ENCODE results near the gene CDK19.
A peak's percentile ranks its signal among the peaks of the same experiment; 100 is the strongest.

The CDK19 gene

DNA sequence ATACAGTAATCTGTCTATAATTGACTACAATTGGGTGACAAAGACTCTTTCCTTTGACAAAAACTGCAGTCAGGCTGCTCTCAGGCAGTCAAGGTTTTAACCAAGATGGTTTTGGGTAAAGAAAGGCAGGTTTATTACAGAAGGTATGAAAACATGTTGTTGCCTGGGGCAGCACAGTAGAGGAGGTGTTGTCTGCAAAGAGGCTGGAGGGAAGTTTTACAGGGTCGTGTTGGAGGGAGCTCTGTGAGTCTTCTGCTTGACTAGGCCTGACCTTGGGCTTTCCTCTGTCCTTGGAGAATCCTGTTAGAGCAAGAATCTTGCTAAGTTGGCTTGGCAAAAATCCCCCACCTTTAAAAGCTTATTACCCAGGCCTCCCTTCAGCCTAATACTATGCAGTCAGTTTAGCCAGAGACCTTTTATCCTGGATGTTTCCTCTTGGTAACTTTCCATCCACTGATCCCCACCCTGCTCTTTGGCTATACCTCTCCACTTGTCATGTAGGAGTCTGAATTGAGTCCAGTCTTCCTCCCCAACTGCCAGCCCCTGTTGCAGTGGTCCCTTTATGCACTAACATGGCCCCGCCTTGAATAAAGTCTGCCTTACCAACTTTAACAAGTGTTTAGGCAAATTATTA lies 195.9 kb downstream of the CDK19 start:
- TF ChIP-seq, protein P1, sequence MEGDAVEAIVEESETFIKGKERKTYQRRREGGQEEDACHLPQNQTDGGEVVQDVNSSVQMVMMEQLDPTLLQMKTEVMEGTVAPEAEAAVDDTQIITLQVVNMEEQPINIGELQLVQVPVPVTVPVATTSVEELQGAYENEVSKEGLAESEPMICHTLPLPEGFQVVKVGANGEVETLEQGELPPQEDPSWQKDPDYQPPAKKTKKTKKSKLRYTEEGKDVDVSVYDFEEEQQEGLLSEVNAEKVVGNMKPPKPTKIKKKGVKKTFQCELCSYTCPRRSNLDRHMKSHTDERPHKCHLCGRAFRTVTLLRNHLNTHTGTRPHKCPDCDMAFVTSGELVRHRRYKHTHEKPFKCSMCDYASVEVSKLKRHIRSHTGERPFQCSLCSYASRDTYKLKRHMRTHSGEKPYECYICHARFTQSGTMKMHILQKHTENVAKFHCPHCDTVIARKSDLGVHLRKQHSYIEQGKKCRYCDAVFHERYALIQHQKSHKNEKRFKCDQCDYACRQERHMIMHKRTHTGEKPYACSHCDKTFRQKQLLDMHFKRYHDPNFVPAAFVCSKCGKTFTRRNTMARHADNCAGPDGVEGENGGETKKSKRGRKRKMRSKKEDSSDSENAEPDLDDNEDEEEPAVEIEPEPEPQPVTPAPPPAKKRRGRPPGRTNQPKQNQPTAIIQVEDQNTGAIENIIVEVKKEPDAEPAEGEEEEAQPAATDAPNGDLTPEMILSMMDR (IDR thresholded peaks at IDR 0.05; ENCODE audit: borderline replicate concordance, insufficient read depth, low read depth, low read length): no peak
- no peak overlapping the region for H3K4me3 ChIP-seq (ENCODE audit: low read depth, low read length)

DNA sequence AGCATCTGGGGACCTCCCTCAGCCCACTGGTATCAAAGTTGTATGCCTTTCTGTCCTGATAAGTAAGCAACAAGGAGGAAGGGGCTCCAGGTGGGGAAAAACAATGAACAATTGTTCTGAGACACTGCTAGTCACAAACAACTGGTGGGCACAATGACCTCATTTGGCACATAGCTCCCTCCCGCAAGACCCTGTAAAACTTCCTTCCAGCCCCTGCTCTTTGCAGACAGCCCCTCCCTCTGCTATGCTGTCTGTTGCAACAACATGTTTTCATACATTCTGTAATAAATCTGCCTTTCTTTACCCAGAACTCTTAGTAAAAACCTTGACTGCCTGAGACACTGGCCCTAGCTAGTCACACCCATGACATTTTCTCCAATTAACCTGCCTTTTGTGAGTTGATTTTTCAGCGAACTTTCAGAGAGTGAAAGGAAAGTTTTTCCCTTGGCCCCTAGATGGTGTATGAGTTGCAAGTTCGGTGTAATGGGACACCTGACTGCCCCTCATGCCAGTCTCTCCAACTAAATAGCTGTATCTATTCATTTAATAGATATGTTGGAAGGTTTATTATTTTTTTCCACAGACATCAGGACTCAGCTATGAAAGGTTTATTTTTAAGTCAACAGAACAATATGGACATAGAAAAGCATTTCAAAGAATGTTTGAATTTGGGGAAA lies 196.5 kb downstream of the CDK19 start:
- no peak overlapping the region for H3K4me3 ChIP-seq (ENCODE audit: low read depth, low read length)
- TF ChIP-seq, protein P1 (IDR thresholded peaks at IDR 0.05; ENCODE audit: borderline replicate concordance, insufficient read depth, low read depth, low read length): peak; percentile 23; the same call in 1 of the 2 replicates

DNA sequence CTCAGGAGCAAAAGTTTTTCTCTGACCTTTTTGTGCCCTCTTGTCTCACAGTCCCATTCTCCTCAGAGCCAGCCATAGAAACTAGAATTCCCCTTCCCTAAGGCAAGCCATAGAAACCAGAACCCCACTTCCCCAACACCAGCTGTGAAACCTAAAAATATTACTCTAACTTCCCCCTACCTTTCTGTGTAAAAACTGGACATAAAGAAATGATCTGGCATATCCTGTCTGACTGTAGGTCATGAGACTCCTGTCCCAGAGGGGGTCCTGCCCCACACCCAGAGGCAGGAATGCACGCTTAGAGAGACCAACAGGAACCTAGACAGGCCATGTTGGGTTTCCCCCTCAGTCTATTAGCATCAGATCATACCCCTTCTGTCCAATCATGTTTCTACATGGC lies 198.2 kb downstream of the CDK19 start:
- no peak overlapping the region for H3K4me3 ChIP-seq (ENCODE audit: low read depth, low read length)
- TF ChIP-seq, protein P1 (IDR thresholded peaks at IDR 0.05; ENCODE audit: borderline replicate concordance, insufficient read depth, low read depth, low read length): no peak

DNA sequence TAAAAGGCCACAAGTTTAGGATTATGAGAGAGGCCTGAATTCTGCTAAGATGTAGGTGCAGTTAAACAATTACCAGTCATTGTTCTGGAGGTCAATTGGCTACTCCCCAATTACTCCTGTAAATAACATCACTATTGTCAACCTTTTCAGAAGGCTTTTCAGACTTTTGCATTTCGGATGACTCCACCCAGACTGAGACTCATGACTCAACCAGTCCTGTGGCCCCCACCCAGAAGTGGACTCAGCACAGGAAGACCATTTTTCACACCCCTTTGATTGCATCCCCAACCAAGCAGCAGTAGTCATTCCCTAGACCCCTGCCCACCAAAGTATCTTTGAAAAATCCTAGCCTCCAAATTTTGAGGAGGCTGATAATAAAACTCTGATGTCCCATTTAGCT lies 199.5 kb downstream of the CDK19 start:
- no peak overlapping the region for H3K4me3 ChIP-seq (ENCODE audit: low read depth, low read length)
- TF ChIP-seq, protein P1 (IDR thresholded peaks at IDR 0.05; ENCODE audit: borderline replicate concordance, insufficient read depth, low read depth, low read length): no peak

DNA sequence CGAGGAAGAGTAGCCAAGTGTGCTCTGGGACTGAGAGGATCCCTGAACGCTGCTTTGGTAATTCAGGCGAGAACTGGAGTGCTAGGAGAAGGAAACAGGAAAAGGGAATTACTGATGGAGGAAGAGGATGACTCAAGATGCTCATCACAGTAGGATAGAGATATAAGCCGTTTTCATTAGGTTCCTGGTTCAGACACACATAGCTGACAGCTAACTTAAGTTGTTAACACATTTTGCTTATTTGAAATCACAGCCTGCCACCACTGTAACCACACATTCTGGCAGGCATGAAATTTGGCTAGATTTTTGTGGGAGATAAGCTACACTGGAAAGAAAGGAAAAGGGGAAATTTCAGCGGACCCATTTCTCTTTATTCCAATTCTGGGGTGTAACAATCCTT lies 200.7 kb downstream of the CDK19 start:
- TF ChIP-seq, protein P1 (IDR thresholded peaks at IDR 0.05; ENCODE audit: borderline replicate concordance, insufficient read depth, low read depth, low read length): no peak
- H3K4me3 ChIP-seq (ENCODE audit: low read depth, low read length): no peak overlapping the region

DNA sequence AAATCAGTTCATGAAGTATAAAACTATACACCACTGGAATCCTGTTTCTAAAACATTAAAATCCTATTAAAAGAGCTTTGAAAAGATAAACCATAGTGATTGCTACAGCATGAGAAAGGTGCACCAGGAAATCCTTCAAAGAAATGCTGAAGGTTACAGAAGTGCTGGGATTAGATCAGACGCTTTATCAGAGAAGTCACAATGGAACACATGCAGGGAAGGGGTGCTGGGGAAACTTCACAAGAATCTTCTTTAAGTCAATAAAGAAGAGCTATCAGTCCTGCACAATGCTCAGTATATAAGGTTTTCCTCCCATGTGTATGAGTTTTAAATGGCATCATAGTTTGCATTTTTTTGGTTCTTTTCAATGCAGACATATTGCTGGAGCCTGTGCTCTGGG lies 201.2 kb downstream of the CDK19 start:
- TF ChIP-seq, protein P1 (IDR thresholded peaks at IDR 0.05; ENCODE audit: borderline replicate concordance, insufficient read depth, low read depth, low read length): no peak
- H3K4me3 ChIP-seq (ENCODE audit: low read depth, low read length): no peak overlapping the region

DNA sequence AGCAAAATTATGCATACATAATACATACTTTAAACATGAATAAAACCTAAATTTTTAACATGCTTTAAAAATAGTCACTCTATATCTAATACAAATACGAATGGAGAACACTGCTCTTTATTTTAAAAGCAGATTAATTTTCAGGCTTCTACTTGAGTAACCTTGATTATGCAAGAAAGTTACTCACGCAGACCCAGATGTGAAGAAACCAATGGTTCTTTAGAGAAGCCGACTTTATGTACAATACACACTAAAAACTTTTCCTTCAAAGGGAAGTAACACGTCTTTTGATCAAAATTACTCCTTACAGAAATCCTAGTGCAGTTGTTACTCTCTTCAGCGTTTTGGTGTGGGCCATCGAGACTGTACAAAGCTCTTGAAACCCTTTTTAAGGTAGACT lies 201.9 kb downstream of the CDK19 start:
- TF ChIP-seq, protein P1 (IDR thresholded peaks at IDR 0.05; ENCODE audit: borderline replicate concordance, insufficient read depth, low read depth, low read length): no peak
- H3K4me3 ChIP-seq (ENCODE audit: low read depth, low read length): no peak overlapping the region
